ENCODE data around the gene KLHDC4.

DNA sequence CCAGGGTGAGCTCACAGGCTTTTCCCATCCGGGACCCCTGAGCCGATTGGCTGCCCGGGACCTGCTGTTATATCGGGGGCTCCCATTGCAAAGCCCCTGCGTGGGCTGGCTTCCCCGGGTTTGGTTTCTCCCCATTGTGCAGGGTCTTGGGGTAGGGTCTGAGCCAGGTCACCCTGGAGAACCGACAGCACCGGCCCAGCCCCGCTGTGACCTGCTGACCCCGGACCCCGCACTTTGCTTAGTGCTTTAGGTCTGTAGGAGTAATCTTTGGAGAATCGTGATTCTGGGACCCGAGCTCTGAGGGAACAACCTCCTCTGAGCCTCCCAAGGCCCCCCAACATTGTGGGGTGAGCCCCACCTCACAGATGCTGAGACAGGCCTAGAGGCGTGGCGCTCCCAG, 100.6 kb downstream of the KLHDC4 start:
- TF ChIP-seq POLR2A (IDR thresholded peaks at IDR 0.05) = no peak
- TF ChIP-seq, protein P1, sequence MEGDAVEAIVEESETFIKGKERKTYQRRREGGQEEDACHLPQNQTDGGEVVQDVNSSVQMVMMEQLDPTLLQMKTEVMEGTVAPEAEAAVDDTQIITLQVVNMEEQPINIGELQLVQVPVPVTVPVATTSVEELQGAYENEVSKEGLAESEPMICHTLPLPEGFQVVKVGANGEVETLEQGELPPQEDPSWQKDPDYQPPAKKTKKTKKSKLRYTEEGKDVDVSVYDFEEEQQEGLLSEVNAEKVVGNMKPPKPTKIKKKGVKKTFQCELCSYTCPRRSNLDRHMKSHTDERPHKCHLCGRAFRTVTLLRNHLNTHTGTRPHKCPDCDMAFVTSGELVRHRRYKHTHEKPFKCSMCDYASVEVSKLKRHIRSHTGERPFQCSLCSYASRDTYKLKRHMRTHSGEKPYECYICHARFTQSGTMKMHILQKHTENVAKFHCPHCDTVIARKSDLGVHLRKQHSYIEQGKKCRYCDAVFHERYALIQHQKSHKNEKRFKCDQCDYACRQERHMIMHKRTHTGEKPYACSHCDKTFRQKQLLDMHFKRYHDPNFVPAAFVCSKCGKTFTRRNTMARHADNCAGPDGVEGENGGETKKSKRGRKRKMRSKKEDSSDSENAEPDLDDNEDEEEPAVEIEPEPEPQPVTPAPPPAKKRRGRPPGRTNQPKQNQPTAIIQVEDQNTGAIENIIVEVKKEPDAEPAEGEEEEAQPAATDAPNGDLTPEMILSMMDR (IDR thresholded peaks at IDR 0.05) = no peak
